T-cell (primary cell): ENCODE data around the gene THOC5. TPM values are rescaled to one million over a fixed set of nuclear protein-coding genes. Genes with fewer than 3 reads are reported as not detected.

Experiments
- ATAC-seq, 4 experiments: fragments of 200-7000 bp in 3 of 4; fragments of 150-1000 bp in 1 of 4; cut with Tn5 transposase; replicated peaks in 1 of 4; 1 replicate in 3 of 4; 2 replicates in 1 of 4; pipeline ENCODE4 v1.10.0; 2021; ENCODE audit warnings: moderate library complexity in 3 of 4, mild to moderate bottlenecking in 2 of 4, moderate number of reproducible peaks in 1 of 4
- CTCF ChIA-PET, 2 donors: fragments of 300-600 bp; sonication (Branson Sonifier 250); formaldehyde crosslinking; loops; one replicate each; lab custom pipeline; 2022; ENCODE audit warnings: antibody characterized with exemption in 2 of 2; lab: Charles Lee
- POLR2A ChIA-PET, 2 donors: fragments of 300-600 bp; sonication (Branson Sonifier 250); formaldehyde crosslinking; loops; one replicate each; lab custom pipeline; 2022; ENCODE audit warnings: antibody characterized with exemption in 2 of 2; lab: Charles Lee
- DNase-seq, 35 experiments: peaks; one replicate each; pipeline versions ENCODE4 v3.0.0 to v3.0.0-alpha.2; 2013 to 2023
- H3K27ac ChIP-seq: one replicate; pipeline ENCODE4 v1.5.1; 2013; ENCODE audit warnings: low read length
- H3K27me3 ChIP-seq, 2 experiments: replicated peaks in 1 of 2; 1 replicate in 1 of 2; 2 replicates in 1 of 2; pipeline versions ENCODE4 v1.6.1 to v1.7.0; 2013; ENCODE audit warnings: low read length in 1 of 2, mixed read lengths in 1 of 2; ENCODE audit not compliant: control insufficient read depth in 2 of 2, insufficient read depth in 2 of 2; ENCODE audit errors: extremely low read depth in 1 of 2
- H3K36me3 ChIP-seq, 2 donors: 1 replicate in 1 of 2; 2 replicates in 1 of 2; pipeline versions ENCODE4 v1.6.1 to v1.7.0; 2013; ENCODE audit warnings: low read length in 1 of 2; ENCODE audit not compliant: control insufficient read depth in 2 of 2, insufficient read depth in 1 of 2; ENCODE audit errors: extremely low read depth in 1 of 2
- H3K4me1 ChIP-seq, 2 experiments: 1 replicate in 1 of 2; 2 replicates in 1 of 2; pipeline versions ENCODE4 v1.6.1 to v1.7.0; 2013; ENCODE audit warnings: low read length in 2 of 2, mixed read lengths in 1 of 2; ENCODE audit not compliant: insufficient read depth in 2 of 2, control insufficient read depth in 1 of 2; ENCODE audit errors: extremely low read depth in 1 of 2
- H3K4me3 ChIP-seq, 2 donors: 1 replicate in 1 of 2; 2 replicates in 1 of 2; pipeline versions ENCODE4 v1.5.1 to v1.7.0; 2013; ENCODE audit warnings: mild to moderate bottlenecking in 2 of 2, low read length in 1 of 2, moderate library complexity in 1 of 2; ENCODE audit not compliant: control insufficient read depth in 1 of 2; ENCODE audit errors: extremely low read depth in 1 of 2
- H3K9me3 ChIP-seq: 2 replicates; pipeline ENCODE4 v1.7.0; 2013
- H3K27ac Mint-ChIP-seq, 2 donors: one replicate each; pipeline ENCODE4 v1.8.0; 2020 to 2021; ENCODE audit warnings: mild to moderate bottlenecking in 2 of 2, mixed read lengths in 2 of 2
- H3K27me3 Mint-ChIP-seq, 2 donors: one replicate each; pipeline ENCODE4 v1.8.0; 2021 to 2022; ENCODE audit warnings: mixed read lengths in 2 of 2
- H3K36me3 Mint-ChIP-seq: one replicate; pipeline ENCODE4 v1.8.0; 2021; ENCODE audit warnings: mixed read lengths
- H3K4me1 Mint-ChIP-seq, 3 donors: one replicate each; pipeline ENCODE4 v1.8.0; 2020 to 2022; ENCODE audit warnings: mixed read lengths in 3 of 3, mild to moderate bottlenecking in 1 of 3
- H3K4me3 Mint-ChIP-seq, 3 donors: one replicate each; pipeline ENCODE4 v1.8.0; 2020 to 2022; ENCODE audit warnings: mild to moderate bottlenecking in 3 of 3, mixed read lengths in 3 of 3, moderate library complexity in 3 of 3
- H3K9me3 Mint-ChIP-seq, 3 donors: one replicate each; pipeline ENCODE4 v1.8.0; 2020 to 2022; ENCODE audit warnings: mixed read lengths in 3 of 3
- WGBS: methylation state at CpG from one replicate; pipeline ENCODE4 v1.1.5; 2013; ENCODE audit warnings: missing lambda C conversion rate; ENCODE audit not compliant: insufficient coverage; 5-methylcytosine and 5-hydroxymethylcytosine counted together
- total RNA-seq, 35 experiments: library from RNA in 6 of 35; stranded (reverse) in 6 of 35; fragments of 120-200 nt in 1 of 35; gene quantifications; one replicate each; pipeline versions ENCODE4 v1.2.1 to v1.2.4 and lab custom pipeline; 2013 to 2026

Gene THOC5
- total RNA-seq, 5 donors from 2014 or later (not counting 1 experiment from before 2014, with no cell fraction given): 36.9 to 55.4 (median 48.5) TPM

DNA sequence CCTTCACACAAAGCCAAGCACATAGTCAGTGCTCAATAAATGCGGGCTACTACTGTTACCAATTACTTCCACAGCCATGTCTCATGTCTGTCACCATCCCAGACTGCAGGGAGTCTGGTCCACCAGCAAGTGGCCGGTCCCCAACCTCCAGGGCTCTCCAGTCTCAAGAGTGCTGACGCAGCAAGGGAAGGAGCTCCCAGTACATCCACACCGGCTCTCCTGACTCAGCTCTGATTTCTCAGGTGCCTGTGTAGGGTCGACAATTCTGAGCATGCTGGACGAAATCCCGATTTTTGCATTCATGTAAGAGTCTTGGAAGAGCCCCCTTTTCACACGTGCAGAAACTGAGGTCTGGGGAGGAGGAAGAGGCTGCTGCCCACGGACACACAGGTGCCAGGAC is 83.8 kb downstream of the THOC5 start:
- H3K27me3 Mint-ChIP-seq: peaks cover 16 to 22% of the 10 kb centered on the region in 2 donors
- Histone ChIP-seq H3K27me3 (peaks cover 0 to 22% of the 10 kb centered on the region in 2 experiments), H3K4me3 (no peak overlapping the region), H3K36me3 (no peaks in the 10 kb centered on the region), H3K9me3 (no peaks in the 10 kb centered on the region), H3K4me1 (peaks cover 0 to 12% of the 10 kb centered on the region in 2 experiments), H3K27ac (no peak overlapping the region)
- 80% methylated on average over 7 of the region's 9 CpGs for WGBS
- H3K27ac Mint-ChIP-seq: no peak overlapping the region
- H3K4me3 Mint-ChIP-seq: peak overlapping the region; percentile 29 to 69 (median 60)
- no peaks in the 10 kb centered on the region for H3K9me3 Mint-ChIP-seq
- DNase-seq (no peak), ATAC-seq (no peak)
- ChIA-PET POLR2A (no interaction called here), CTCF (no interaction called here)
- no peaks in the 10 kb centered on the region for H3K36me3 Mint-ChIP-seq
- H3K4me1 Mint-ChIP-seq: peaks cover 0 to 12% (median 5%) of the 10 kb centered on the region in 3 donors

DNA sequence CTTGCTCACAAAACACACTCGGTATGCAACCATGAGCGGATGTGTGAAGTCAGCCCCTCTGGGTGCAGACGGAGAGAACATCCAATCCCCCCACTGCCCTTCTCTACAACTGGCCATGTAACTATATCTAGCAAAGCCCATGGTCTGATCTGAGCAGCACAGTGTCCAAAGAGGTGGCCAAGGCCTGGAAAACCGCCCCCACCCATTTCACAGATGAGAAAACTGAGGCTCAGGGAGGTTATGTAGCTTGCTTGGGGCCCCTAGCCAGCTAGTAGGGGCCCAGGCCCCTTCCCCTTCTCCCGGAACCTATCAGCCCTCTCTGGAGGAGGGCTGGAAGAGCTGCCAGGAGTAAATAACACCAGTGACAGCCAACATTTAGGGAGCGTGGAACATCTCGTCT is 89.0 kb downstream of the THOC5 start:
- WGBS: 85% methylated on average over 3 of the region's 7 CpGs

DNA sequence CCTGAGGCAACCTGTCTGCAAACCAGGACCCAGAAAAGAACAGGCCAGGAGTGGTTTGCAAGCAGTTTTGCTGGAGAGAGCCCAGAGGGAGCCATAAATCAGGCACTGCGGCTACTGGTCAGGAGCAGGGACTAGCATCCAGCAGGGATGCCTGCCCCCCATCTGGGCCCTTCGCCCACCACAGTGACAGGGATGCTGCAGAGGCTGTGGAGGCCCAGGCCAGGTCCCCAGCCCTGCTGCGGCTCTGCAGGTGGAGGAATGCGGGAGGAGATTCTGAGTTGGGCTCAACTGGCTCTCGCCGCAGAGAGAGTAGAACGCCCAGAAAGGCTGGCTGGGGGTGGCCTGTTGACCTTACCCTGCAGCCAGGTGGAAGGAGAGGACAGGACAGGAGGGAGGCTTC is 89.9 kb downstream of the THOC5 start:
- H3K36me3 Mint-ChIP-seq: no peaks in the 10 kb centered on the region
- CTCF ChIA-PET: no interaction called here

More for the DNA sequence above, 89.0 kb downstream of the THOC5 start:
- ChIA-PET CTCF (no interaction called here), POLR2A (interaction anchor here in 1 of 2 donors (0.5 kb wide), 1 partner anchor 659 kb away, joined by 3 read pairs; no protein-coding TSS in a partner anchor)
- H3K27ac Mint-ChIP-seq: no peak overlapping the region
- ATAC-seq (no peak), DNase-seq (no peak)
- no peaks in the 10 kb centered on the region for H3K4me1 Mint-ChIP-seq
- H3K36me3 Mint-ChIP-seq: no peaks in the 10 kb centered on the region
- peaks cover 0 to under 1% of the 10 kb centered on the region in 2 experiments for H3K27me3 ChIP-seq
- H3K4me3 Mint-ChIP-seq: no peak overlapping the region
- H3K4me1 ChIP-seq: no peaks in the 10 kb centered on the region
- H3K27me3 Mint-ChIP-seq: no peaks in the 10 kb centered on the region
- no peaks in the 10 kb centered on the region for H3K9me3 Mint-ChIP-seq
- H3K4me3 ChIP-seq: no peak overlapping the region
- no peaks in the 10 kb centered on the region for H3K9me3 ChIP-seq
- no peaks in the 10 kb centered on the region for H3K36me3 ChIP-seq
- no peak overlapping the region for H3K27ac ChIP-seq

DNA sequence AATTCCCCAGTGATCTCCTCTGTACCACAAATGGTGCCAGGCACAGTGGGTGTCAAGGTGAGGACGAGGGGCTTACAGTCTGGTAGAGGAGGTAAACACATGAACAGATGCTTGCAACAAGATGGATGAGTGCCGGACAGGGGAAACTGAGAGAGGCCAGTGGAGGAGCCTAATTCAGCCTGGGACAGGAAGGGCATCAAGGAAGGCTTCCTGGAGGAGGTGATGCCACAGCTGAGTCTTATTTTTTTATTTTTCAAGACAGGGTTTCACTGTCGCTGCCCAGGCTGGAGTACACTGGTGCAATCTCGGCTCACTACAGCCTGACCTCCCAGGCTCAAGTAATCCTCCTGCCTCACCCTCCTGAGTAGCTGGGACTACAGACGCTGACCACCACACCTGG is 92.3 kb downstream of the THOC5 start:
- H3K9me3 Mint-ChIP-seq: no peaks in the 10 kb centered on the region
- ChIA-PET POLR2A (no interaction called here), CTCF (no interaction called here)
- H3K27me3 Mint-ChIP-seq: no peaks in the 10 kb centered on the region
- H3K27ac Mint-ChIP-seq: no peak overlapping the region
- no peak overlapping the region for H3K4me3 ChIP-seq
- DNase-seq (no peak), ATAC-seq (no peak)
- H3K36me3 Mint-ChIP-seq: no peaks in the 10 kb centered on the region
- H3K4me3 Mint-ChIP-seq: no peak overlapping the region
- H3K27me3 ChIP-seq: no peaks in the 10 kb centered on the region
- no peaks in the 10 kb centered on the region for H3K36me3 ChIP-seq
- no peaks in the 10 kb centered on the region for H3K4me1 ChIP-seq
- H3K27ac ChIP-seq: no peak overlapping the region
- H3K4me1 Mint-ChIP-seq: no peaks in the 10 kb centered on the region
- H3K9me3 ChIP-seq: no peaks in the 10 kb centered on the region
- WGBS: 90% methylated on average over 3 of the region's 5 CpGs

More for the DNA sequence above, 89.9 kb downstream of the THOC5 start:
- Histone ChIP-seq H3K4me1 (no peaks in the 10 kb centered on the region), H3K9me3 (no peaks in the 10 kb centered on the region), H3K27ac (no peak overlapping the region), H3K27me3 (no peaks in the 10 kb centered on the region), H3K36me3 (no peaks in the 10 kb centered on the region), H3K4me3 (no peak overlapping the region)
- Mint-ChIP-seq H3K27ac (no peak overlapping the region), H3K4me1 (no peaks in the 10 kb centered on the region), H3K27me3 (no peaks in the 10 kb centered on the region), H3K9me3 (no peaks in the 10 kb centered on the region), H3K4me3 (no peak overlapping the region)
- DNase-seq: no peak
- POLR2A ChIA-PET: no interaction called here
- ATAC-seq: no peak
- 95% methylated on average over 7 of the region's 7 CpGs for WGBS

DNA sequence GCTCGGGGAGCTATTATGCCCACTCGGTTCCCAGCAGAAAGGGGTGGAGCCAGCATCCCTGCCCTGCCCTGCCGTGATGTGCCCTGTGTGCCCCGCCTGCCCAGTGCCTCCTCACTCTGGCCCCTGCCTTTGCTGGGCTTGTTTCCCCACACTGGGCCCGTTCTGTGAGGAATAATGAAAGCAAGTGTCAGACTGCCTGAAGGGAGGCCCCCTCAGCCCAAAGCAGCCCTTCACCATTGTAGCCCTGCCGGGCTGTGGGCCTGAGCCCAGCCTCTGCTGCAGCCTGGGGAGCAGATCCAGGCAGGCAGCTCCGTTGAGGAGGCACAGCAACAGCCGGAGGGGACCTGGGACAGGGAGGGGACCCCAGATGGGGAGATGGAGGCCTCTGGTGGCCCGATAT is 93.8 kb downstream of the THOC5 start:
- Mint-ChIP-seq H3K9me3 (no peaks in the 10 kb centered on the region), H3K27ac (no peak overlapping the region), H3K27me3 (no peaks in the 10 kb centered on the region), H3K4me3 (no peak overlapping the region), H3K4me1 (no peaks in the 10 kb centered on the region), H3K36me3 (no peaks in the 10 kb centered on the region)
- H3K27me3 ChIP-seq: no peaks in the 10 kb centered on the region
- CTCF ChIA-PET: no interaction called here
- no peaks in the 10 kb centered on the region for H3K9me3 ChIP-seq
- POLR2A ChIA-PET: no interaction called here
- no peaks in the 10 kb centered on the region for H3K36me3 ChIP-seq
- no peak overlapping the region for H3K27ac ChIP-seq
- no peak overlapping the region for H3K4me3 ChIP-seq
- no peak for DNase-seq
- no peaks in the 10 kb centered on the region for H3K4me1 ChIP-seq
- no peak for ATAC-seq
- WGBS: 81% methylated on average over 7 of the region's 9 CpGs

GRCh38 chr22:29458551-29458950 is 95.0 kb downstream of the THOC5 start:
- no peaks in the 10 kb centered on the region for H3K36me3 ChIP-seq
- no peaks in the 10 kb centered on the region for H3K9me3 ChIP-seq
- H3K4me1 ChIP-seq: no peaks in the 10 kb centered on the region
- H3K27me3 ChIP-seq: no peaks in the 10 kb centered on the region
- no peaks in the 10 kb centered on the region for H3K4me1 Mint-ChIP-seq
- ChIA-PET CTCF (no interaction called here), POLR2A (no interaction called here)
- no peak overlapping the region for H3K27ac ChIP-seq
- H3K4me3 Mint-ChIP-seq: no peak overlapping the region
- no peaks in the 10 kb centered on the region for H3K9me3 Mint-ChIP-seq
- DNase-seq (no peak), ATAC-seq (no peak)
- no peak overlapping the region for H3K4me3 ChIP-seq
- H3K36me3 Mint-ChIP-seq: no peaks in the 10 kb centered on the region
- no peaks in the 10 kb centered on the region for H3K27me3 Mint-ChIP-seq
- H3K27ac Mint-ChIP-seq: no peak overlapping the region

GRCh38 chr22:29457730-29458129 is 95.8 kb downstream of the THOC5 start:
- H3K9me3 ChIP-seq: no peaks in the 10 kb centered on the region
- no peaks in the 10 kb centered on the region for H3K4me1 ChIP-seq
- no peak overlapping the region for H3K4me3 ChIP-seq
- ATAC-seq: peak in 2 of 4 experiments; percentile 12 to 50
- Mint-ChIP-seq H3K9me3 (no peaks in the 10 kb centered on the region), H3K27ac (no peak overlapping the region), H3K4me1 (no peaks in the 10 kb centered on the region), H3K27me3 (no peaks in the 10 kb centered on the region), H3K36me3 (no peaks in the 10 kb centered on the region), H3K4me3 (no peak overlapping the region)
- H3K27me3 ChIP-seq: no peaks in the 10 kb centered on the region
- ChIA-PET POLR2A (no interaction called here), CTCF (no interaction called here)
- no peaks in the 10 kb centered on the region for H3K36me3 ChIP-seq
- DNase-seq: peak in 1 of 35 experiments; percentile 24
- 50% methylated on average over 2 of the region's 4 CpGs for WGBS
- no peak overlapping the region for H3K27ac ChIP-seq
